DOHH2 (cell line): Measurements from ENCODE around the gene CTTNBP2.

ENCODE experiments used
- EZH2phosphoT487 ChIP-seq: fragments of 200-600 bp; sonication (generic); IDR thresholded peaks from 2 replicates; pipeline ENCODE4 v1.6.1; 2017; ENCODE audit warnings: borderline replicate concordance, mild to moderate bottlenecking, antibody characterized with exemption, low read length, moderate library complexity, mixed read lengths
- TF ChIP-seq, protein P1 (sequence below): fragments of 200-600 bp; sonication (generic); IDR thresholded peaks from one replicate; pipeline ENCODE4 v1.5.1; 2014; ENCODE audit warnings: antibody characterized with exemption, mild to moderate bottlenecking, low read depth, low read length; ENCODE audit not compliant: poor library complexity, severe bottlenecking

DNA sequence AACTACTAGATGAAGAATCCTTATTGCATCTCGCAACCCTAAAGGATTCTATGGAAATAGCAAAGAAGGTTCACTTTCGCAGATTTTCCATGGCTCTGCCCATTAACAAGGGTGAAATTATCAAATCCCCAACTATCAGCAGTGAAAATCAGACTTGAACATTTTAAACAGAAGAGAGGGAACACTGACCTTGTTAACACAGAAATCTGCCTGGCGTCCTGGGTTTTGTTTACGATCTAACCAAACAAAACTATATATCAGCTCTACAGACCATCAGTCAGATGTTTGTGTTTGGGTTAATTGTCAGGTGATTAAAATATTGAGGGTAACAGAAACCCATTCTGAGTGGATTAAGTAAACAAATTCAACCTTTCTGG, 1.9 kb downstream of the CTTNBP2 start:
- TF ChIP-seq, protein P1, sequence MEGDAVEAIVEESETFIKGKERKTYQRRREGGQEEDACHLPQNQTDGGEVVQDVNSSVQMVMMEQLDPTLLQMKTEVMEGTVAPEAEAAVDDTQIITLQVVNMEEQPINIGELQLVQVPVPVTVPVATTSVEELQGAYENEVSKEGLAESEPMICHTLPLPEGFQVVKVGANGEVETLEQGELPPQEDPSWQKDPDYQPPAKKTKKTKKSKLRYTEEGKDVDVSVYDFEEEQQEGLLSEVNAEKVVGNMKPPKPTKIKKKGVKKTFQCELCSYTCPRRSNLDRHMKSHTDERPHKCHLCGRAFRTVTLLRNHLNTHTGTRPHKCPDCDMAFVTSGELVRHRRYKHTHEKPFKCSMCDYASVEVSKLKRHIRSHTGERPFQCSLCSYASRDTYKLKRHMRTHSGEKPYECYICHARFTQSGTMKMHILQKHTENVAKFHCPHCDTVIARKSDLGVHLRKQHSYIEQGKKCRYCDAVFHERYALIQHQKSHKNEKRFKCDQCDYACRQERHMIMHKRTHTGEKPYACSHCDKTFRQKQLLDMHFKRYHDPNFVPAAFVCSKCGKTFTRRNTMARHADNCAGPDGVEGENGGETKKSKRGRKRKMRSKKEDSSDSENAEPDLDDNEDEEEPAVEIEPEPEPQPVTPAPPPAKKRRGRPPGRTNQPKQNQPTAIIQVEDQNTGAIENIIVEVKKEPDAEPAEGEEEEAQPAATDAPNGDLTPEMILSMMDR, result no peak
- no peak for TF ChIP-seq EZH2phosphoT487
